ENCODE results near the gene BAIAP3.

BAIAP3 gene

DNA sequence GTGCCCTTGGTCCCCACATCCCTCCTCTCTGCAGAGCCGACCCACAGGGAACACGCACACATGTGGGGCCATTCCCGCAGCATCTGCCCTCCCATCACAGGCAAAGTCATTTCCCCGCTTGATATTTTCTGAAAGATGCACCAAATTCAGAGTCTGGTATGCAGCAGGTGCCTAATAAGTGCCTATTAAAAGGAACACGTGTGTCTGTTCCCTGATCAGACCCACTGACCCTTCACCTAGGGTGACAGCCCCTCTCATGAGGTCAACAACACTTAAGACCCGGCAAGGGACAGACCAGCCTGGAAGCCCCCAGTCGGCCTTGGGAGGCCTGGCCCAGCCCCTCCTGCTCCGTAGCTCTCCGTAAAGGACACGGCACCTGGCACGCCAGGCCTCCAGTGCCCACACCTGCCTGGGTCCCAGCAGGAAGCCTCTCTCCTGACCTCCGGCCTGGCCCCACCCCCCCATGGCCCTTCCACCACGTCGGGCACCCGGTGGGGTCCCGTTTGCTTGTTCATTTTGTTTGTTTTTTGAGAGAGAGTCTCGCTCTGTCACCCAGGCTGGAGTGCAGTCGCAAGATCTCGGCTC, 61.0 kb downstream of the BAIAP3 start:
- H3K36me3 ChIP-seq (ENCODE audit: control insufficient read depth in 1 of 2, insufficient read depth in 2 of 2, low read length in 2 of 2), result peaks cover 2 to 76% of the 10 kb centered on the region in 2 donors
- no peaks in the 10 kb centered on the region for H3K9me3 ChIP-seq (ENCODE audit: control insufficient read depth in 1 of 2, low read length in 2 of 2)
- H3K4me1 ChIP-seq (ENCODE audit: control insufficient read depth in 1 of 2, insufficient read depth in 2 of 2, low read length in 2 of 2), result no peaks in the 10 kb centered on the region
- no peak overlapping the region for H3K4me3 ChIP-seq (ENCODE audit: low read depth in 1 of 2, low read length in 2 of 2)
- no peaks in the 10 kb centered on the region for H3K27me3 ChIP-seq (ENCODE audit: low read depth, low read length)
- H3K27ac ChIP-seq (ENCODE audit: low read length), result no peak overlapping the region

GRCh38 chr16:1395444-1396031, 62.1 kb downstream of the BAIAP3 start:
- no peaks in the 10 kb centered on the region for H3K4me1 ChIP-seq (ENCODE audit: control insufficient read depth in 1 of 2, insufficient read depth in 2 of 2, low read length in 2 of 2)
- H3K9me3 ChIP-seq (ENCODE audit: control insufficient read depth in 1 of 2, low read length in 2 of 2), result no peaks in the 10 kb centered on the region
- H3K27ac ChIP-seq (ENCODE audit: low read length), result no peak overlapping the region
- H3K4me3 ChIP-seq (ENCODE audit: low read depth in 1 of 2, low read length in 2 of 2), result no peak overlapping the region
- peaks cover 6 to 70% of the 10 kb centered on the region in 2 donors for H3K36me3 ChIP-seq (ENCODE audit: control insufficient read depth in 1 of 2, insufficient read depth in 2 of 2, low read length in 2 of 2)
- H3K27me3 ChIP-seq (ENCODE audit: low read depth, low read length), result no peaks in the 10 kb centered on the region

- Histone ChIP-seq H3K4me1 (ENCODE audit: control insufficient read depth in 1 of 2, insufficient read depth in 2 of 2, low read length in 2 of 2) (no peaks in the 10 kb centered on the region), H3K27ac (ENCODE audit: low read length) (no peak overlapping the region), H3K27me3 (ENCODE audit: low read depth, low read length) (no peaks in the 10 kb centered on the region), H3K9me3 (ENCODE audit: control insufficient read depth in 1 of 2, low read length in 2 of 2) (no peaks in the 10 kb centered on the region), H3K36me3 (ENCODE audit: control insufficient read depth in 1 of 2, insufficient read depth in 2 of 2, low read length in 2 of 2) (peaks cover 6 to 72% of the 10 kb centered on the region in 2 donors), H3K4me3 (ENCODE audit: low read depth in 1 of 2, low read length in 2 of 2) (no peak overlapping the region)
Measured at GRCh38 chr16:1397779-1398178, 64.3 kb downstream of the BAIAP3 start.

GRCh38 chr16:1398351-1398750, 64.9 kb downstream of the BAIAP3 start:
- no peak overlapping the region for H3K27ac ChIP-seq (ENCODE audit: low read length)
- H3K9me3 ChIP-seq (ENCODE audit: control insufficient read depth in 1 of 2, low read length in 2 of 2), result no peaks in the 10 kb centered on the region
- H3K36me3 ChIP-seq (ENCODE audit: control insufficient read depth in 1 of 2, insufficient read depth in 2 of 2, low read length in 2 of 2), result peaks cover 6 to 72% of the 10 kb centered on the region in 2 donors

More at GRCh38 chr16:1398351-1398750, 64.9 kb downstream of the BAIAP3 start:
- no peak overlapping the region for H3K4me3 ChIP-seq (ENCODE audit: low read depth in 1 of 2, low read length in 2 of 2)
- no peaks in the 10 kb centered on the region for H3K27me3 ChIP-seq (ENCODE audit: low read depth, low read length)
- H3K4me1 ChIP-seq (ENCODE audit: control insufficient read depth in 1 of 2, insufficient read depth in 2 of 2, low read length in 2 of 2), result no peaks in the 10 kb centered on the region
